ENCODE results near the gene NOL4.

NOL4 gene

GRCh38 chr18:34189656-34190435 is 34.9 kb downstream of the NOL4 start:
- H3K9ac ChIP-seq (ENCODE audit: low read depth, low read length): no peak overlapping the region
- no peaks in the 10 kb centered on the region for H3K4me1 ChIP-seq (ENCODE audit: insufficient read depth, low read length)
- H3K4me3 ChIP-seq (ENCODE audit: low read length): no peak overlapping the region
- H3K9me3 ChIP-seq (ENCODE audit: insufficient read depth, low read depth, low read length): no peaks in the 10 kb centered on the region
- 88% methylated on average over 1 of the region's 3 CpGs for WGBS
- no peak overlapping the region for H3K27ac ChIP-seq (ENCODE audit: low read depth, low read length)
- H3K27me3 ChIP-seq (ENCODE audit: insufficient read depth, low read length): no peaks in the 10 kb centered on the region
- no peaks in the 10 kb centered on the region for H3K36me3 ChIP-seq (ENCODE audit: insufficient read depth, low read length)

All from HUES64 (cell line).